GM12874 (cell line): ENCODE data around the gene LCP1.

ENCODE experiments used
- TF ChIP-seq, protein P1 (sequence below): IDR thresholded peaks from 2 replicates; pipeline ENCODE4 v1.5.1; 2011; ENCODE audit warnings: low read depth, mild to moderate bottlenecking, control low read depth, low read length, moderate library complexity; ENCODE audit not compliant: insufficient read depth

The LCP1 gene

DNA sequence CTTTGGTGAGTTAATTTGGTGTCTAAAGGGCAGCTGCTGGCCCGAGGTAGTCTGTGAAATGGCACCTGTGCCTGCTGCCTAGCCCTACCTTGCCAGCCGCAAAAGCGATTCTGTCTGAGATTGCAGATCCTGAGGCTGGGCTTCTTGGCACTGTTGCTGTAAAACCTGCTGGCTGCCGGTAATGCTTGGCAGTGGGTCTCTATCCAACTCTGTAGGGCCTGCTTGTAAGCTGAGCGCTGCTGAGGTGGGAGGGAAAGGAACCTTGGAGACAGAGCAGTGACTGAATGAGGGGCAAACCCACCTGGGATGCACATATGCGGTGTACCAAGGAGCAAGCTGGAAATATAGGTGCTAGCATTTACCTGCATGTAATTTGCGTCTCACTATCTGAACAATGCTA lies 11.7 kb downstream of the LCP1 start:
- TF ChIP-seq, protein P1, sequence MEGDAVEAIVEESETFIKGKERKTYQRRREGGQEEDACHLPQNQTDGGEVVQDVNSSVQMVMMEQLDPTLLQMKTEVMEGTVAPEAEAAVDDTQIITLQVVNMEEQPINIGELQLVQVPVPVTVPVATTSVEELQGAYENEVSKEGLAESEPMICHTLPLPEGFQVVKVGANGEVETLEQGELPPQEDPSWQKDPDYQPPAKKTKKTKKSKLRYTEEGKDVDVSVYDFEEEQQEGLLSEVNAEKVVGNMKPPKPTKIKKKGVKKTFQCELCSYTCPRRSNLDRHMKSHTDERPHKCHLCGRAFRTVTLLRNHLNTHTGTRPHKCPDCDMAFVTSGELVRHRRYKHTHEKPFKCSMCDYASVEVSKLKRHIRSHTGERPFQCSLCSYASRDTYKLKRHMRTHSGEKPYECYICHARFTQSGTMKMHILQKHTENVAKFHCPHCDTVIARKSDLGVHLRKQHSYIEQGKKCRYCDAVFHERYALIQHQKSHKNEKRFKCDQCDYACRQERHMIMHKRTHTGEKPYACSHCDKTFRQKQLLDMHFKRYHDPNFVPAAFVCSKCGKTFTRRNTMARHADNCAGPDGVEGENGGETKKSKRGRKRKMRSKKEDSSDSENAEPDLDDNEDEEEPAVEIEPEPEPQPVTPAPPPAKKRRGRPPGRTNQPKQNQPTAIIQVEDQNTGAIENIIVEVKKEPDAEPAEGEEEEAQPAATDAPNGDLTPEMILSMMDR, result no peak

DNA sequence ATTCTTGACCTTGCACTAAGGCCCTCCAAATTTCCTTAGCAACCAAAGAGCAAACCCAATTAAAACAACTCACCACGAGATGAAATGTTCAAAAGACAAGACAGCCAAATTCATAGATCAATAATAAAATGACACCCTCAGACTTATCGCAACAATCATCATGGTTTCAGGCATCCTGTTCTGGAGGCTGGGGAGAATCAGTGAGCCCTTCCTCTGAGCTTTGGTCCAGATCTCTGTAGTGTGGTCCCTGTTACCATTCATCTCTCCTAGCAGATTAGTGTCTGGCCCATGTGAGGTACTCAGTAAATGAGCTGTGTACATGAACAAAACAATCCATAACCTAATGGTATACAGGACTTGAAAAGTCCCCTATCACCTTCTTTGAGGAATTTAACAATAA lies 12.2 kb downstream of the LCP1 start:
- TF ChIP-seq, protein P1, result no peak

DNA sequence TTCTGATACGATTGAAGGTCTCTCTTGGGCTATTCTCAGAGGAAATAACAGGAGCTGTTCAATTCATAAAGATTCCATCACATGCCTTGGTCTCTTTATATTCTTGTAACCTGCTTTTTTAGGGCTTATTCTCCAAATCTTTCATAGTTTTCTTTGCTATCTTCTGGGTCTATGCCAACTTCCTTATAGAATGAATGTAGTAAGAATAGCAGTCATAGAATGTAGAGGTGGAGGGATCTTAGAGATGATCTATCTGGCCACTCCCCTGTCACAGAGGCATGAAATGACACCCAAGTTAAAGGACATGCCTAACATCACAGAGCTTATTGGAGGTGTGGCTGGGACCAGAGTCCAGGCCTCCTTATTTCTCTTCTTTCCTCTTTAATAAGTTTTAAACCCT lies 13.2 kb downstream of the LCP1 start:
- TF ChIP-seq, protein P1, result no peak

DNA sequence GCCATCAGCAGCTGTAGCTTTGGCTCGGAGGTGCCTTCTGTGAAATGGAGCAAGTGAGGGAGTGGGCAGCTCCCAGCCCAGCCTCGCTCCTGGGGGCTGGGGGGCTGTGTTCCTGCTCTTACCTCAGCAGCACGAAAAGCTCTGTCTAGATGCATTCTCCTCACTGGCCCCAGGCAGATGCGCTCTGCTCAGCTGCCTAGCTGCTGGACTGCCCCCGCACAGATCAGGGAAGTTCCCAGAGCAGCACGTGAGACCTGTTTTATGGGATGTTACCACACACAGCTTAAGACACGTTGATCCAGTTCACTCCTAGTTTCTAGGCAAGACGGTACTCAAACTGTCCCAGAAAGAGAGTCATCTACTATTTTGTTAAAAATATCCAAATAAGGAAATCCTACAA lies 13.6 kb downstream of the LCP1 start:
- TF ChIP-seq, protein P1, result no peak

DNA sequence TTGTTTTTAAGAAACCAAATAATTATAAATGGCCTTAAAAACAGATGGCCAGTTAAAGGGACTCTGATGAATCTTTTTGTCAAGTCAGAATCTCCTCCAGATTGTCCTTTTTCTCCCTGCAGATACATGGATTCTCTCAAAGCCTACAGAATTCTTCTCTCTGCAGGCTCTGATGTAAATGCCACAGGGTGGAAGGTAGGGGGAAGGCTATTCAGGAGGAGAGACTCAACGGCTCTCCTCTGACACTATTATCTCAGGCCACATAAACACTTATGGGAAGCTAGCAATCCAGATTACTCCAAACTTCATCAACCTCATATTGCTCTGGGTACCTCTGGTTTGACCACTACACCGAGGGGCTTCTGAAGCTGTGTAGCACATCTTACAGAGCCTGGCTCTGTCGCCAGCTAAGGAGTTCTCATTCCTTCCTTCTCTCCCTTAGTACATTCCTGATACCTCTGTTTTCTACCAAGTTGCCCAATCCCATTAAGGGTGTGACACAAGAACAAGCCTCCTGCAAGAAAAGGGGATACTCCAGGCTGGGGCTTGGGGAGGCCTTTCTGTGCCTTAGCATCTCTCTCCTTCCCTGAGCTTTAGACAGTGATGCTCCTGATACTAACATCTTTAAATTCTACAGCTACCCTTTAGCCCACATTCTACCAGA lies 14.9 kb downstream of the LCP1 start:
- TF ChIP-seq, protein P1, result no peak

DNA sequence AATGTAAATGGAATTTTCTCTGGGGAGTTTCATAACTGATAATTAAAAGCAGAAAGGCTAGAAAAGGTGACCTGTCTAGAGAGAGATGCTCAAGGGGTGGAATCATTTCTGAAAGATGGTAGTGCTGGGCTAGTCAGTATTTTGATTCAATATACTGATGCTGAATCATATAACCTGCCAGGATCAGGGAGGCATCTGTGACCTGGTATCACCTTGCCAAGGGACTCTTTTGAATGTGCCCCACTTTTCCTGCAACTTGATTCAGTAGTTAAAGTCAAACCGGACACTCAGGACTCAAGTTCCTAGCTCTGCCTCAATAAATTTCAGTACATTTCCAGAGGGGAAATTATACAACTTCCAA lies 15.8 kb downstream of the LCP1 start:
- TF ChIP-seq, protein P1, result no peak

DNA sequence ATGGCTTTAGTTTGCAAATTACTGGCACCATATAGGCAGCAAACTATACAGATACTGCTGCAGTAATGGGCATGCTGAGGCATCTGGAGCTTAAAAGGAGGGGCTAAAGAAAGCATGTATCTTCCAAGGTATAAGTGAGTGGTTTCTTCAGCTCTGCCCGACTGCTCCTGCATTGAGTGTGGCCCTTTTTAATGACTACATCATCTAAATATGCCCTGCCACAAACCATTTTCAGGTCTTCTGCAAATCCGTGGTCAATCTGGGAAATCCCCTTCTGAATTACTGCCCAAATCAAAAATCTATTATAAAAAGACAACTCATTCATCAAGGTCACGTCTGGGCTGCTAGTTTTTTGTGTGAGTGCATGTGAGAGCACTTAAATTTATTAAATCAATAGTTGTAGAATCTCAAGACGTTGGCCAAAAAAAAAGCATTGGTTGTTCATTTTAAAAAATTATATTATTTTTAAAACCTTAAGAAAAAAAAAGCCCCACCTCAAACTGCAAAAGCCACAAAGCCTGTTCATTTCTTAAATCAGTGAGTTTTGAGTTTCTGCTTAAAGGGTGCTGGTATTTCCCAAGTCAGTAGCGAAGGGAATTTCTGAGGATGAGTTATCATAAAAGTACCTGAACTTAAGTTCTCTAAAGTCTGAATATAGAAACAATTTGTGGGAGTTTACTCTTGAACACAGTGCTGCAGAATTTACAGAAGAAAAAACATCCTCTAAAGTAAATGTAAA lies 16.3 kb downstream of the LCP1 start:
- TF ChIP-seq, protein P1, result no peak
